GM21723 (cell line): Measurements from ENCODE around the gene NDUFV2.
"Not testable (repeated sequence)": the region's sequence is repeated elsewhere in the genome, so short reads cannot be mapped to it uniquely, and the experiment has no call there.

Experiments used
- ATAC-seq: cut with Tn5 transposase; IDR thresholded peaks from one replicate; pipeline ENCODE4 v1.9.1; 2021; ENCODE audit warnings: mild to moderate bottlenecking, moderate library complexity; ENCODE audit not compliant: unreplicated experiment

The NDUFV2 gene

DNA sequence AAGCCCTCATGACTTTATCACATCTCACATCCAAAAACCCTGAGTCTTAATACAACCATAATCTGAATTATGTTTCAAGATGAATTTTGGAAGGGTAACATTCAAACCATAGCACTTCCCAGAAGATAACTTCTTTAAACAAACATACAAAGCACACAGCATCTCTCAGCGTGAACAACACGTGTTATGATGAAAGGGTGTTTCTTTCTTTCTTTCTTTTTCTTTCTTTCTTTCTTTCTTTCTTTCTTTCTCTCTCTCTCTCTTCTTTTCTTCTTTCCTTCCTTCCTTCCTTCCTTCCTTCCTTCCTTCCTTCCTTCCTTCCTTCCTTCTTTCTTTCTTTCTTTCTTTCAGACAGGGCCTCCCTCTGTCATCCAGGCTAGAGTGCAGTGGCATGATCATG, 13.8 kb upstream of the NDUFV2 start:
- not testable (repeated sequence) for ATAC-seq

DNA sequence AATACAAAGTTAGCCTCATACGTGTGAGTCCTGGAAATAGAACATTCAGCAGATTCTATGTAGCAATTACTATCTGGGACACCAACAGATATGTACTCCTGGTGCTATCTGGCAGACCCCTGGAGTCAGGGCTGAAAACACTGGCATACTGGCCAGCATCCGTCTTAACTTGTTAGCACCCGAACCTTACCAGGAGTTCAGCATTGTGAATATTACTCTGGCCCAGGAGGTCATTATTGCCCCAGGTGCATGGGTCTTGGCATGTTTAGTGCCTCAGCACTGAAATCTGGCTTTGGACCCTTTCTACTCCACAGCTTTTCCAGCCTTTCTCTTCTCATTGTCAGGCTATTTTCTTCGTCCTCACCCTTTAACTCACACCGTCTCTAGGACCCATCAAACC, 11.9 kb upstream of the NDUFV2 start:
- ATAC-seq: no peak

DNA sequence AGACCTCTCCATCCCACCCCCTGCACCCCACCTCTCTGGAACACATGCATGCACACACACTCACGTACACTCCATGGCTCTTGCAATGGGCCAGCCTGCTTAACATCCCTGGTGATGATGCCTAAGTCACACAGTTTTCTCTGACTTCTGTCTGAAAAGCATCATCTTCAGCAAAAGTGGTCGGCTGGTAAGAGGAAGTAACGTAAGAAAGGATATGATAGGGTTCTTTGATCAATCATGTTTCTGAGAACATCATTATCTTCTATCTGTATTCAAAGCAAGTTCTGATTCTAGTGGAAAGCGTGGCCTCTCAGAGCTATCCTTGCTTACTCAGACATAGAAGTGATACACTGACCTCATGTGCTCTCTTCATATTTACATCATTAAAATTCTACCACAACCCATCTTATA, 11.4 kb upstream of the NDUFV2 start:
- ATAC-seq: no peak

DNA sequence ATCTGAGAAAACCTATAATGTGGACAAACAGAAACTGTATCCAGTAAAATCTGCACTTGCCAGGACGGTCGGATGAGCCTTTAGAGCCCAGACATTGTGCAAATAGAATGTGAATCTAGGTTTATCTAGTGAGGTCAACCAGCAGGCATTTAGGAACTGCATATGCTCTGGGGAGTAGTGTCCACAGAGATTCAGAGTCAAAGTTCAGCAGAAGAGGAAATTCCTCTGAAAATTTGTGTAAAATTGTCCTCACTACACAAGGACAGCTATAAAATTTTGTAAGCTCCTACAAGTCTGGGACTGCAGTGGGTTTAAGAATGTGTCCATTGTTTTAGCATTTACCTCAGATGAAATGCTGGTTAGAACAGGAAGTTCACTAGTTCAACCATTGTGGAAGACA, 9.8 kb upstream of the NDUFV2 start:
- no peak for ATAC-seq

DNA sequence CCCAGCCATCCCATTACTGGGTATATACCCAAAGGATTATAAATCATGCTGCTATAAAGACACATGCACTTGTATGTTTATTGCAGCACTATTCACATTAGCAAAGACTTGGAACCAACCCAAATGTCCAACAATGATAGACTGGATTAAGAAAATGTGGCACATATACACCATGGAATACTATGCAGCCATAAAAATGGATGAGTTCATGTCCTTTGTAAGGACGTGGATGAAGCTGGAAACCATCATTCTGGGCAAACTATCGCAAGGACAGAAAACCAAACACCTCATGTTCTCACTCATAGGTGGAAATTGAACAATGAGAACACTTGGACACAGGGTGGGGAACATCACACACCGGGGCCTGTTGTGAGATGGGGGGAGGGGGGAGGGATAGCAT, 9.4 kb upstream of the NDUFV2 start:
- not testable (repeated sequence) for ATAC-seq

DNA sequence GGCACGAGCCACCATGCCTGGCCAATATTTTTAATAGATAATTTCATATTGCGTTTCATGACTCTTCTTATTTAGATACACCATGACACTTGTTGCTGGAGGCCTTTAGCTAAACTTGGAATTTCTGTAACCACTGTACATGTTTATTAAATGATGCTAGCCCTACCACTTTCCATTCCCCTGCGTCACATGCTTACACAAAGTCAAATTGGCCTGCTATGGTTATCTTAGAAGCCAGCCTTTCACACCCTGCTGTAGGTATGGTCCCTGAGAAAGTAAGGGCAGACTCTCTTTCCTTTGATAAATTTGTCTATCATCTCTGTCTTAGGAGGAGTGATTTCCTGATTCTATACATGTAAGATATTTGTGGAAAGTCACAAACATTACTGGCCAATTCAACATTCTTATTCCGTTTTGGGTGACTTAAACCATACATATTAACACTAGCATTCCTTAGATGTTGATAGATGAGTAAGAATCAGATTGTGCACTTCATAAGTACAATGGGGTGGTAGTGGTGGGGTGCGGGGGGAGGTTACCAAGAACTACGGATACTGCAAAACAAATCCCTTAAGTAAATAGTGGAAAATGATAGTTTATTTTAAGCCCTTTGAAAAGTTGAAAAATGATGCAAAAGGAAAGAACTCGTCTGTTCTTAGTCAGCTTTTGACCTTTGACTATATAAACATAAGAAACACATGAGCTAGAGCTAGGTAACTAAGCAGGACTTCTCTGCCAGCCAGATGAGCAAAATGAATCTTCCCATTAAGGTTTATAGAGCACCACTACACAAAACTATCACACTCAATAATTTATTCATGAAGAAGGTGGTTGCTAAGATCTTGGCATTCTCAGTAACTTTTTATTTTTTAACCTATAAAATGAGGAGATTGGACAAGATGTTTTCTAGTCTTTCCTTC, 7.9 kb upstream of the NDUFV2 start:
- ATAC-seq: no peak

DNA sequence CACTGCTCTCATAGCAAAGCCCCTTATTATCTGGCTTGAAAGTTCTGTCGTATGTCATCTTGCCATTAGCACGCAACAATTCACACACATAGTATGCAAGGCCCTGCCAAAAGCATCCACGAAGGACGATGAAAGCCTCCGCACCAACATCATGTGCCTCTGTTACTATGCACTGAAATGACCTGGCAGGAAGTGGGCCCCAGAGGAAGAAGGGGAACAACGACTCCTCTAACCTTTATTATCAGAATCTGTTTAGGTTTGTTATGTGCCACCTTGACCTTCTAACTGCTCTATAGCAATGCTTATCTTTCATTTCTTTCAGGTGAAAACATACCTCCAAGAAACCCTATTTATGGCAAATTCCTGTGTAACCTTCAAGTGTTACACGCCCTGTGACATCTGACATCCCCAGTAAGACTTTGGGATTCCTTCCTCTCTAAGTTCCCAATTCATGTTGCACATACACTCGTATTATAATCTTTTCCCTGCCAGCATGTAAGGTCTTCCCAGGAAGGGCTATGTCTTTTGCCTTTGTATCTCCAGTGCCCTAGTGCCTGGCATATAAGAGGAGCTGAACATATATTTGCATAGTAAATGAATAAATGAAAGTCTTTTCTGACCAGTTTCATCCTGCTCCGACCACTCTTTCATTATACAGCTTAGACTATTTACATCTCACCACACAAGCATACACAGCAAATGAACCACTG, 7.0 kb upstream of the NDUFV2 start:
- peak; percentile 91 for ATAC-seq

DNA sequence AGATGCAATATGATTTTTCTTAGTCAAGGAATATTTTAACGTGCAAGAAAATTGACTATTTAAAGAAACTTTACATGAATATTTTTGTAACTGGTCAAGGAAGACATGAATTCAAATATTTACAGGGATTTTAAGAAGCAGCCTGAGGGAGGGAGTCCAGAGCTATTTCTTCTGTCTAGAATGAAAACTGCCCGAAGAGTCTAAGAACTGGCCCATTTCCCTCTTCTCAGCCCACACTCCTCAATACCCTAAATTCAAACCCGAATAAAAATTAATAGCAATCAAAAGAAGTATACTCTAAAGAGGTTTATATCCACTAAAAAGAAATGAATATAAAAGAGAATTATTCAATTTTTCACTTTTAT, 6.5 kb upstream of the NDUFV2 start:
- no peak for ATAC-seq

DNA sequence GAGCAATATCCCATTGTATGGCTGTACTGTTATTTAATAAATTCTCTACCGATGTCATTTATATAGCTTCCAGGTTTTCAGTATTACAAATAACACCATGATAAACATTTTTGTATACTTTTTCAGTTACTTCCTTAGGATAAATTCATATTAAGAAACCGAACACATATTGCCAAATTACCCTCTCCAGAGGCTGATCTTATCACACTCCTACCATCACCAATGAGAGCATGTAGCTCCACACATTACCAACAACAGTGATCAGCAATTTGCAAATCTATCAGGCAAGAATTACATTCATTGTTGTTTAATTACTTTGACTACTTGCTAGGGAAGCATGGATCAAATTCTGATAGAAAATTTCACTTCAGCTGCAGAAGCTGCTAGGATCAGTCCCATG, 5.8 kb upstream of the NDUFV2 start:
- no peak for ATAC-seq

DNA sequence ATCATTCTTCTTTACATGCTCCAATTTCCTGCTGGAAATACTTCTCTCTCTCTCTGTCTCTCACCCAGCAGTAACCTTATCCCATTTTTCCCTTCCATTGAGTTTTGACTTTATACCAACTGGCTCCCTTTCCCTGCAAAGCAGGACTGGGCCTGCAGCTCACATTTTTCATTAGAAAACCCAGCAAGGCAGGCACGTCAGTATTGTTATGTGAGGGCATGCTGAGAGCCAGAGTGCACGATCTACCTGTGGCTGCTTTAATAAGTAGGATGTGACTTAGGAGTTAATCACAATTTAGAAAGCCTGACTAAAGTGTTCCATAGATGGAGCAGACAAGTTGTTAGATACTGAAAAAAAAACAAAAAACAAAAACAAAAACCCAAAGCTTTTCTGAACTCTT, 5.2 kb upstream of the NDUFV2 start:
- no peak for ATAC-seq

DNA sequence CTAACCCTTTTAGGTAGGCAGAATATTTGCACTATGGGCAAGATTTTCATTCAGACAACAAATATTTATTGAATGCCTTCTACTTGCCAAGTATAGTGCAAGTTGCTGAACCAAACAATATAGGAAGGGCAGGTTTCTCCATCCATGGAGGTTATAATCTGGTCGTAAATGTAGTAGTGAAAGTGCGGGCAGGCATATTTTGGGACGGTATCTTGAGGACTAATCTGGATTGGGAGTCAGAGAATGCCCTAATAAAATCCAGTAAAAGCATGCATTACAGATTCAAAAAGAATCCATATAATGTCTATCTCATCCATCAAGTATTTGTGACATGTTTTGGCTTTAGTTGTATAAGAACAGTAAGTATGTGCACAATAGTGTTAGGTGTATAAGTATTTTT, 1.7 kb upstream of the NDUFV2 start:
- no peak for ATAC-seq

DNA sequence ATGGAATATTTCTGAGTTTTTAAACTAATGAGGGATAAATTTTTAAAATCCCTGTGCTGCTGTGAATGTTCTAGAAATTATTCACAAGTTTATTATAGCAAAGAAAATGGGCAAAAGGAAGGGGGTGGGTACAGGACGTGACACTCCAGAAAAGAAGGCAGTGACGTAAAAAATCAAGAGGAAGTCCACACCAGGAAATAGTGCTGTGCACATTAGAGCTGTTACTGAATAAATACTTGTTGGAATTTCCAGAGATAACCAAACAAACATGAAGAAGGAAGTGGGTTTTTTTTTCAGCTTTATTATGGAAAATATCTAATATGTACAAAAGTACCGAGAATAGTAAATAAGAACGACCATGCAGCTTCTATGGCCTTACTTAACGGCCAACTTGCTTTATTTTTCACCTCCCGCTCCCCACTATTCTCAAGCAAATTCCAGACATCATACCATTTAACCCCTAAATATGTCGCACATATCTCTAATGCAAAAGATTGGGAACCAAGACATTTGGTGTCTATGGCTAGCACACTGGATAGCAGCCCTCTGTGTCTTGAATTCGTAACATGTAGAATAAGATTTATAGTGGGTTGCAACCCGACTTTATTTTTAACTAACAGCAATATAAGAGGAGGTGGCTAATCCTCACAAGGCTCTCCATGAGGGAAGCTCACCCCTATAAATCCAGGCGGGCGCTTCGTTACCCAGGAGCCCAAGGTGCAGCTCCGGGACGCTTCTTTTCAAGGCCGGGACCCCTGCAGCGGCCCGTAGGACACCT, 580 bp upstream of the NDUFV2 start:
- peak; percentile 32 for ATAC-seq

DNA sequence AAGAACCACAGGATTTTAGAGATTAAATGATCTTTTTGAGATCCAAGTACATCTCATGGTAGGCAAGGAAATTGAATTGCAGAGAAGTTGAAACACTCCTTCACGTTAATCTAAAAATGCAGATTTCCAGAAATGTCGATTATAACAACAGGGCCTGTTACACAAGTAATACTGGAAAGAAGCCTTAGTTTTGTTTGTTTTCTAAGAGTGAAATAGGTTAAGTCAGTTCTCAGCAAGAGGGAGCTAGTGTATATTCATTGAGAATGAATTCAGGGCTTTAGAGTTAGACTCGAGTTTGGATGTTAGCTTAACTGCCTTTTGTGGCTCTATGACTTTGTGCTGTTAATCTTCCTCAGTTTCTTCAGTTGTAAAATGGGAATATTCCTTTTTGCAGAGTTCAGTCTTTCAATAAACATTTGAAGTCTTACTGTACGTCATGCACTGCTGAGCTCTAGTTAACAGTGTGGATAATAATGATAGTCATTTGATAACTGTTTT, 926 bp downstream of the NDUFV2 start:
- no peak for ATAC-seq

DNA sequence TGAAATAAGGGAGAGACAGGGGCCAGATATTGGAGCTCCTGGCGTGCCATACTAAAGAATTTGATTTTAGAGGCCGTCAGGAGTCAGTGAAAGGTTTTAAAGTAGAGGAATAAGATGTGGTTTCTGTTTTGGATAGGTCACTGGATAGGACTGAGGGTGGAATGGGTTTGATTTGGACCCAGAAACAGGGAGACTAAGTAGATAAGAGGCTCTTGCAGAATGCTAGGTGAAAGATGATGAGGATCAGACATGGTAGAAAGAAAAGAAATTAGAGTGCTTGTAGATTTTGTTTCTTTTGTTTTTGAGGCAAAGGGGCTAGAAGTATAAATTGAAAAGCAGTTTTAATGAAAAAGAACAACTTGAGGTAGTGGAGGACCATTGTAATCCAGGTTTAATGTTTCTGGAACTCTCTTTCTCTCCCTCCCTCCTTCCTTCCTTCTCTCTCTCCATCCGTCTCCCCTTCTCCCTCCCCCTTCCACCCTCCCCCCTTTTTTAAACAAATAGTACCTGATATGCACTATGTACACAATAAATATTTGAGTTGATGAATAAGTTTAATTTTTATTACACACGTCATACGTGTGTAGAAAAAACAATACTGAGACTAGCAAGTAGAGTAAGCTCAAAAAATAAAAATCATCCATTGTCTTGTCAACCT, 1.9 kb downstream of the NDUFV2 start:
- ATAC-seq: no peak

DNA sequence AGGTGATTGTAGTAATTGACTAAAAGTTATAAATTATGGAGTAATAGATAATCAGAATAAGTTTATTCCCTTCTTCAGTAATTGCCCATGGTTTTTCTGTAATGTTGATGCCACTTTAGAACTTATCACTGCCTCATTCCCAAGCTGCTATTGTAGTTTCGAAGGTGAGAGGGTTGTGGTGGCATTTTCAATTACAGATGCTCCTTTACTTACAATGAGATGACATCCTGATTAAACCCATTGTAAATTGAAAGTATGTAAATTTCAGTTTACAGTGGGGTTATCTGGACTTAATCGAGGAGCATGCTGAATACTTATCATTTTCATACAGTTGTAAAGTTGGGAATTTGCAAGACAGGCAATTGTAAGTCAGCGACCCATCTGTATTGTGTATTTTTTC, 2.9 kb downstream of the NDUFV2 start:
- ATAC-seq: no peak

DNA sequence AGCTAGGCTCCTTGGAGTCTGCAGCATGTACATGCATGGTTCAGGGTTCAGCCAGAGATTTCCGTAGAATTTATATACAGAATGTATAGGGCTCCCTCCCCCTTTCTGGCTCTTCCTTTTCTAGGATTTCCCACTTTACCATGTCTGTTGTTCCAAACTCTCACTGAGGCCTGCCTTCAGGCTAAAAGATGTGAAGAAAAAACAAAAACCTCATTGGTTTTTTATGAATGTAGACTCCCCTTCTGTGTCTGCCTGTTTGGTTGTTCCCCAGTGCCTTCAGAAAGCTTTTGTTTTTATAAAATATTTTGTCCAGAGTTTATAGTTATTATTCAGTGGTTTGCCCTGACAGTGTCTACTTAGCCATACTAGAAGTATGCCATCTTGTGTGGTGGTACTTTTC, 3.6 kb downstream of the NDUFV2 start:
- ATAC-seq: no peak

DNA sequence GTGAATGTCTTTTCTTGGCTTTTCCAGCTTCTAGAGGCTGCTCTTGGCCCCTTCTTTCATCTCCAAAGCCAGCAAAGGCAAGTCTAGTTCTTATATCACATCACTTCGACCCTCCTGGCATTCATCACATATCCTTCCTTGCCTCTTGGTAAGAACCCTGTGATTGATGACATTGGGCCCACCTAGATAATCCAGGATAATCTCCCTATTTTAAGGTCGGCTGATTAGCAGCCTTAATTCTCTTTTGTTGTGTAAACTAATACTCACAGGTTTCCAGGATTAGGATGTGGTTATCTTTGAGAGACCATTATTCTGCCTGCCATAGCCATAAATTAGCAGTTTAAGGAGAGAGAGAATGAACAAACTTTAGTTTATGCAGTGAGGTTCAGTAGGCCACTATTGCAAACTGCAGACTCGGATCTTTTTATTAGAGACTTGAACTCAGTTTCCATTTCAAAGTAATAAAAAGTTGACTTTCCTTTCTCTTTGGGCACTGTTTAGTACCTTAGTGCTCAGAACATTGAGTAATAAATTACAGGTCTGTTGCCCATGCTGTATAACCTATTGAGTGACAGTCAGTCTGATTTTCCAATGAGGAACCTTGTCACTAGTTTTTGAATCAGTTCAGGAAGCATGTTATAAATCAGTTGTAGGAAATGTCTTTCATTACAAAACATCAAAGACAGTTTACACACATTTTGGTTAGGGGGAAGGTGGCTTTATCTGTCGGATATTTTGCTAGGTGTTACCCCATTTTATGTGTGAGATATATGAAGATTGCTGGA, 4.5 kb downstream of the NDUFV2 start:
- no peak for ATAC-seq

DNA sequence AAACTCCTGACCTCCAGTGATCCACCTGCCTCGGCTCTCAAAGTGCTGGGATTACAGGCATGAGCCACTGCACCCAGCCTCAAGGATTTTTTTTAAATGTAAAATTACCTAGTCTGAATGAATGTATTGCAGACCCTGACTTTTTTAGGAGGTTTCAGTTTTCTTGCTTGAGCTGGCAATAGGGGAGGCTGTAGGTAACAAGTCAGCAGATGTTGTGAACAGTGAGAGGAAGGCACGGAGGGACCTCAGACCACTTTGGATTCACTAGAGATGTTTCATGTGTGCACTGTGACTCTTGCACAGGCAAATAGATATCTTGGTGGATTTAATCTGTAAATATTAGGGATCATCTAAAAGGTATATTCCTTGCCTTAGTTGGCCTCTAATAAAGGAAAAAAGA, 6.4 kb downstream of the NDUFV2 start:
- no peak for ATAC-seq

DNA sequence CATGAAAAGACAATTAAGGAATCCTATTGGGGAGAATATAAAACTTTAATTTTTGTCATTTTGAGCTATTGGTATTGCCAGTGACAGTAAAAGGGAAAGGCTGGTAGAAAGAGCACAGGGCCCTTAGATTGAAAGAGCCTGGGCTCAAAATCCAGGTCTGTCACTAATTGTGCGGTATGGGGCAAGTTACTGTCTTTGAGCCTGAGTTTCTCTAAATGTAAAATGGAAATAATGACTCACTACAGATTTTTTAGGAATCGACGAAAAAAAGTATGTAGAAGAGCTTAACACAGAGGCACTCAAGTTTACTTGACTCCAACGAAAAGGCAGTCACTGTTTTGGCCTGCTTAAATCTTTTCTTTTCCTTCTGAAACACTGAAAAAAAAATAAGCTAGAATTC, 7.0 kb downstream of the NDUFV2 start:
- ATAC-seq: no peak

DNA sequence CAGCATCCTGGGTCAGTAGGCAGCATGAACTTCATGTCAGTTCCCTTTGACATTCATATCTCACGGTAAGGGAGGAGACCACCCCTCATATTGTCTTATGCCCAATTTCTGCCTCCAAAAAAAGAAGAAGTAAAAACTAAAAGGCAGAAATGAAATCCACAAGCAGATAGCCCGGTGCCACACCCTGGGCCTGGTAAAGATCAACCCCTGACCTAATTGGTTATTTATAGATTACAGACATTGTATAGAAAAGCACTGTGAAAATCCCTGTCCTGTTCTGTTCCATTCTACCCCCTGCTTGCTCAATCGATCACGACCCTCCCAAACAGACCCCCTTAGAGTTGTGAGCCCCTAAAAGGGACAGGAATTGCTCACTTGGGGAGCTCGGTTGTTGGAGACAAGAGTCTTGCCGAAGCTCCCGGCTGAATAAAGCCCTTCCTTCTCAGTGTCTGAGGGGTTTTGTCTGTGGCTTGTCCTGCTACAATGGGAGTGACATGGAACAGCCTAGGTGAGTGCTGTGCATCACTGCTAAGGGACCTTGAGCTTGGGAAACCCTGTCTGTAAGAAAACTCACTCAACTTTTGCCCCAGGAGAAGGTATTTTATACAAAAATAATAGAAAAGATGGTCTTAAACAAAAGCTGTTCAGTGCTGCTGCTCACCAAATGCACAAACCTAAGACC, 11.1 kb downstream of the NDUFV2 start:
- ATAC-seq: no peak
